Tibial artery (tissue), 4 donors: ENCODE measurements around the gene MCOLN1.
A peak's percentile ranks its signal among the peaks of the same experiment; 100 is the strongest.

Experiments used
- DNase-seq, 2 donors: peaks; one replicate each; pipeline ENCODE4 v3.0.0-alpha.2; 2019
- H3K27ac ChIP-seq, 2 donors: fragments of 200-600 bp; sonication (generic) in 1 of 2; 1 replicate in 1 of 2; 2 replicates in 1 of 2; pipeline ENCODE4 v1.5.1; 2018 to 2019; ENCODE audit warnings: mild to moderate bottlenecking in 1 of 2
- H3K27me3 ChIP-seq, 2 donors: fragments of 200-600 bp; sonication (generic) in 1 of 2; one replicate each; pipeline versions ENCODE4 v1.5.1 to v1.6.0; 2016 to 2019
- H3K36me3 ChIP-seq, 3 donors: fragments of 200-600 bp; sonication (generic) in 2 of 3; one replicate each; pipeline ENCODE4 v1.5.1; 2016 to 2019; ENCODE audit warnings: mild to moderate bottlenecking in 2 of 3
- H3K4me1 ChIP-seq, 4 donors: fragments of 200-600 bp; sonication (generic) in 2 of 4; 1 replicate in 3 of 4; 2 replicates in 1 of 4; pipeline ENCODE4 v1.5.1; 2016 to 2019
- H3K4me3 ChIP-seq, 2 donors: fragments of 200-600 bp; sonication (generic) in 1 of 2; 1 replicate in 1 of 2; 2 replicates in 1 of 2; pipeline ENCODE4 v1.5.1; 2018 to 2019; ENCODE audit warnings: mild to moderate bottlenecking in 2 of 2
- H3K9me3 ChIP-seq, 3 donors: fragments of 200-600 bp; sonication (generic) in 1 of 3; one replicate each; pipeline ENCODE4 v1.5.1; 2016 to 2019
- intact Hi-C: fragments of 100-400 bp; cut with DNase I; formaldehyde crosslinking; loops from one replicate; pipeline ENCODE4 v1.15.0; 2023; ENCODE audit warnings: low total_unique reads
- TF ChIP-seq, protein P1 (sequence below), 2 experiments: fragments of 200-600 bp in 1 of 2; fragments of 450-650 bp in 1 of 2; IDR thresholded peaks; one replicate each; pipeline ENCODE4 v1.5.1; 2017 to 2019; ENCODE audit warnings: antibody characterized with exemption in 2 of 2, mild to moderate bottlenecking in 1 of 2, moderate library complexity in 1 of 2

The MCOLN1 gene

DNA sequence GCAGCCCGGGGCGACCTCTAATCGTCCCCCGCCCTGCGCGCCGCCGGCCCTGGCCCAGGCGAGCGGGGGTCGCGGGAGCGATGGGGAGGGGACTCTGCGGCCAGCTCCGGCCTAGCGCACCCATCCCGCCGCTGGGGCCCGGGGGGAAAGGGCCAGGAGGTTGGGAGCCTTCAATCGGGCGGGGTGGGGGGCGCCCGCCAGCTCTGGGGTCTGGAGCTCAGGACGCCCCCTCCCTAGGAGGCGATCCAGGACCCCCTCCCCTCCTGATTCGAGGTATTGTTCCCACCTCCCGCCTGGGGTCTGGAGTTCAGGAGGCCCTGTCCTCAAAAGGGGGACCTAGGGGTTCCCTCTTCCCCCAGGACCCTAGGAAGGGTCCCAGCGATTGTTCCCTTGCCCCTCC, 6.1 kb upstream of the MCOLN1 start:
- intact Hi-C loops: no loop called here
- Histone ChIP-seq H3K27me3 (no peaks in the 10 kb centered on the region), H3K36me3 (peaks cover 6 to 22% (median 10%) of the 10 kb centered on the region in 3 donors), H3K4me3 (peak overlapping the region; percentile 83 to 91), H3K4me1 (peaks cover 0 to 41% (median 24%) of the 10 kb centered on the region in 4 donors), H3K9me3 (no peaks in the 10 kb centered on the region), H3K27ac (peak overlapping the region; percentile 97 to 100)
- TF ChIP-seq, protein P1, sequence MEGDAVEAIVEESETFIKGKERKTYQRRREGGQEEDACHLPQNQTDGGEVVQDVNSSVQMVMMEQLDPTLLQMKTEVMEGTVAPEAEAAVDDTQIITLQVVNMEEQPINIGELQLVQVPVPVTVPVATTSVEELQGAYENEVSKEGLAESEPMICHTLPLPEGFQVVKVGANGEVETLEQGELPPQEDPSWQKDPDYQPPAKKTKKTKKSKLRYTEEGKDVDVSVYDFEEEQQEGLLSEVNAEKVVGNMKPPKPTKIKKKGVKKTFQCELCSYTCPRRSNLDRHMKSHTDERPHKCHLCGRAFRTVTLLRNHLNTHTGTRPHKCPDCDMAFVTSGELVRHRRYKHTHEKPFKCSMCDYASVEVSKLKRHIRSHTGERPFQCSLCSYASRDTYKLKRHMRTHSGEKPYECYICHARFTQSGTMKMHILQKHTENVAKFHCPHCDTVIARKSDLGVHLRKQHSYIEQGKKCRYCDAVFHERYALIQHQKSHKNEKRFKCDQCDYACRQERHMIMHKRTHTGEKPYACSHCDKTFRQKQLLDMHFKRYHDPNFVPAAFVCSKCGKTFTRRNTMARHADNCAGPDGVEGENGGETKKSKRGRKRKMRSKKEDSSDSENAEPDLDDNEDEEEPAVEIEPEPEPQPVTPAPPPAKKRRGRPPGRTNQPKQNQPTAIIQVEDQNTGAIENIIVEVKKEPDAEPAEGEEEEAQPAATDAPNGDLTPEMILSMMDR (IDR thresholded peaks at IDR 0.05): no peak
- peak in 1 of 2 donors; percentile 66 for DNase-seq

GRCh38 chr19:7516878-7517277, 5.5 kb upstream of the MCOLN1 start:
- peak overlapping the region; percentile 97 to 100 for H3K27ac ChIP-seq
- TF ChIP-seq, protein P1 (IDR thresholded peaks at IDR 0.05): no peak

GRCh38 chr19:7519361-7520130, 2.9 kb upstream of the MCOLN1 start:
- peaks cover 0 to 60% (median 40%) of the 10 kb centered on the region in 4 donors for H3K4me1 ChIP-seq
- intact Hi-C loops: no loop called here
- DNase-seq: no peak

More at GRCh38 chr19:7516878-7517277, 5.5 kb upstream of the MCOLN1 start:
- peak overlapping the region; percentile 83 to 91 for H3K4me3 ChIP-seq
- H3K27me3 ChIP-seq: no peaks in the 10 kb centered on the region
- H3K9me3 ChIP-seq: no peaks in the 10 kb centered on the region
- no peak for DNase-seq
- intact Hi-C loops: no loop called here
- peaks cover 0 to 46% (median 28%) of the 10 kb centered on the region in 4 donors for H3K4me1 ChIP-seq
- H3K36me3 ChIP-seq: peaks cover 6 to 22% (median 10%) of the 10 kb centered on the region in 3 donors

DNA sequence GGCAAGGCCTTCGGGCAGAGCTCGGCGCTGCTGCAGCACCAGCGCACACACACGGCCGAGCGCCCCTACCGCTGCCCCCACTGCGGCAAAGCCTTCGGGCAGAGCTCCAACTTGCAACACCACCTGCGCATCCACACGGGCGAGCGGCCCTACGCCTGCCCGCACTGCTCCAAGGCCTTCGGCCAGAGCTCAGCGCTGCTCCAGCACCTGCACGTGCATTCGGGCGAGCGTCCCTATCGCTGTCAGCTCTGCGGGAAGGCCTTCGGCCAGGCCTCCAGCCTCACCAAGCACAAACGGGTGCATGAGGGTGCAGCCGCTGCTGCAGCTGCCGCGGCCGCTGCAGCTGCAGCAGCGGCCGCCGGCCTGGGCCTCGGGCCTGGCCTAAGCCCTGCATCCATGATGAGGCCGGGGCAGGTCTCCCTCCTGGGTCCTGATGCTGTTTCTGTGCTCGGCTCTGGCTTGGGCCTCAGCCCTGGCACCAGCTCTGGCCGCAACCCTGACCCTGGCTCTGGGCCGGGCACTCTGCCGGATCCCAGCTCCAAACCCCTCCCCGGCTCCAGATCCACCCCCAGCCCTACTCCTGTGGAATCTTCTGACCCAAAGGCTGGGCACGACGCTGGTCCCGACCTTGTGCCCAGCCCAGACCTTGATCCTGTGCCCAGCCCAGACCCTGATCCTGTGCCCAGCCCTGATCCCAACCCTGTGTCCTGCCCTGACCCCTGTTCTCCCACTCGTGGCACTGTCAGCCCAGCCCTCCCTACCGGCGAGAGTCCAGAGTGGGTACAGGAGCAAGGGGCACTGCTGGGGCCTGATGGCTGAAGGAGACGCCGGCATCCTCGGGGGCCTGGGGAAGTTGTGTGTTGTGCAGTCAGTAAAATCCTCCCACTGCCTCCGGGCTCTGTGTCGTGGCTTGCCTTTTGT, 2.0 kb upstream of the MCOLN1 start:
- no peak overlapping the region for H3K4me3 ChIP-seq

More at GRCh38 chr19:7519361-7520130, 2.9 kb upstream of the MCOLN1 start:
- Histone ChIP-seq H3K27me3 (no peaks in the 10 kb centered on the region), H3K27ac (no peak overlapping the region), H3K4me3 (no peak overlapping the region), H3K9me3 (no peaks in the 10 kb centered on the region), H3K36me3 (peaks cover 6 to 26% (median 13%) of the 10 kb centered on the region in 3 donors)
- TF ChIP-seq, protein P1 (IDR thresholded peaks at IDR 0.05): no peak

DNA sequence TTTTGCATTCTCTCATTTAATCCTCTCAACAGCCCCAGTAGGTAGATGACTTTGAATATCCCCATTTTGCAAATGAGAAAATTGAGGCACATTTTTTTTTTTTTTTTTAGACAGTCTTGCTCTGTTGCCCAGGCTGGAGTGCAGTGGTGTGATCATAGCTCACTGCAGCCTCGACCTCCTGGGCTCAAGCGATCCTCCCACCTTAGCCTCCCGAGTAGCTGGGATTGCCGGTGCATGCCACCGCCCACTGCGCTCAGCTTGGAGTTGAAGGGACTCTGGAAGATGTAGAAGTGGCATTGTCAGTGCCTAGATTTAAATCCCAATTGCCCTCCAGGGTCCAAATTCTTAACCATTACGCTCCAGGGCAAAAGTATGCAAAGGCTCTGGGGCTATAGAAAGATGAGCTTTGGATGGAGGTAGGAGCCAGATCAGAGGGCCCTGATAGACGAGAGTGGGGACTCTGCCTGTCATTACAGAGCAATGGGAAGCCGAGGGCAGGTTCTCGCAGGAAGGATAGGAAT, 813 bp upstream of the MCOLN1 start:
- intact Hi-C loops: no loop called here
- peak overlapping the region; percentile 77 to 83 for H3K4me3 ChIP-seq
- no peaks in the 10 kb centered on the region for H3K27me3 ChIP-seq
- DNase-seq: no peak
- H3K4me1 ChIP-seq: peaks cover 0 to 49% (median 34%) of the 10 kb centered on the region in 4 donors
- H3K9me3 ChIP-seq: no peaks in the 10 kb centered on the region
- TF ChIP-seq, protein P1 (IDR thresholded peaks at IDR 0.05): no peak
- peak overlapping the region; percentile 71 to 74 for H3K27ac ChIP-seq
- H3K36me3 ChIP-seq: peaks cover 13 to 47% (median 31%) of the 10 kb centered on the region in 3 donors

More for the DNA sequence above, 2.0 kb upstream of the MCOLN1 start:
- DNase-seq: no peak
- no peaks in the 10 kb centered on the region for H3K27me3 ChIP-seq
- peaks cover 0 to 55% (median 36%) of the 10 kb centered on the region in 4 donors for H3K4me1 ChIP-seq
- peak overlapping the region; percentile 57 to 58 for H3K27ac ChIP-seq
- TF ChIP-seq, protein P1 (IDR thresholded peaks at IDR 0.05): no peak
- peaks cover 6 to 34% (median 21%) of the 10 kb centered on the region in 3 donors for H3K36me3 ChIP-seq
- H3K9me3 ChIP-seq: no peaks in the 10 kb centered on the region
- intact Hi-C loops: no loop called here
